GM21529 (cell line): ENCODE results near the gene LDLRAD2.
"Not testable (repeated sequence)": the region's sequence is repeated elsewhere in the genome, so short reads cannot be mapped to it uniquely, and the experiment has no call there.

Source experiments
- ATAC-seq: cut with Tn5 transposase; IDR thresholded peaks from one replicate; pipeline ENCODE4 v1.9.1; 2021; ENCODE audit not compliant: unreplicated experiment

Gene LDLRAD2

GRCh38 chr1:21783679-21784603, 28.1 kb upstream of the LDLRAD2 start:
- no peak for ATAC-seq

- ATAC-seq: not testable (repeated sequence)
Observed at GRCh38 chr1:21785764-21786163, 26.3 kb upstream of the LDLRAD2 start.

GRCh38 chr1:21786640-21787039, 25.4 kb upstream of the LDLRAD2 start:
- no peak for ATAC-seq

GRCh38 chr1:21793104-21793503, 19.0 kb upstream of the LDLRAD2 start:
- no peak for ATAC-seq

GRCh38 chr1:21794656-21795055, 17.4 kb upstream of the LDLRAD2 start:
- ATAC-seq: no peak

- no peak for ATAC-seq
Observed at GRCh38 chr1:21795075-21795474, 17.0 kb upstream of the LDLRAD2 start.

GRCh38 chr1:21799730-21800129, 12.3 kb upstream of the LDLRAD2 start:
- ATAC-seq: no peak

DNA sequence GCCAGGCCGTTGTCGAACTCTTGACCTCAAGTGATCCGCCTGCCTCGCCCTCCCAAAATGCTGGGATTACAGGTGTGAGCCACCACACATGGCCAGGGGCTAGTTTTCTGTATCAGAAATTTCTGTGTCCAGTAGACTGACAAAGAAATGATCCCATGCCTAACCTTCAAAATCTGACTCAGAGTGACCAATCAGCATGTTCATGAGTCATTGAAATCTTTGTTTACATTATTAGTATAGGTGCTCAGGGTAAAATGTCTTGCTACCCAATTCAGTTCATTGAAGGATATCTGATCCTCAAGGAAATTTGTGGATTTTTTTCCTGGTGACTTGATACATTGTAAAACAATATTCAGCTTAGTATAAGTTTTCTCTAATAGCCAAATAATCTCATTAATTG, 11.0 kb upstream of the LDLRAD2 start:
- no peak for ATAC-seq

DNA sequence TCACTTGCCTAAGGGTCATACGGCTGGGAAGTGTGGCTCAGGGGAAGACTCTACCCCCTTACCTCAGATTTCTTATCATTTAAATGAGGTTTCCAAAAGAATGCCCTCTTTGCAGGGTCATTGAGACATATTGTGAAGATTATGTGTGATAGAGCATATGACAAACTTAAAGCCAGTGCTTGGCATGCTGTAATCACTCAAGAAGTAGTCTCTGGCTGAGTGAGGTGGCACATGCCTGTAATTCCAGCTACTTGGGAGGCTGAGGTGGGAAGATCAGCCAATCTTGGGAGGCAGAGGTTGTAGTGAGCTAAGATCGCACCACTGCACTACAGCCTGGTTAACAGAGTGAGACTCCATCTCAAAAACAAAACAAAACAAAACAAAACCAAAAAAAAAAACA, 7.5 kb upstream of the LDLRAD2 start:
- ATAC-seq: no peak

DNA sequence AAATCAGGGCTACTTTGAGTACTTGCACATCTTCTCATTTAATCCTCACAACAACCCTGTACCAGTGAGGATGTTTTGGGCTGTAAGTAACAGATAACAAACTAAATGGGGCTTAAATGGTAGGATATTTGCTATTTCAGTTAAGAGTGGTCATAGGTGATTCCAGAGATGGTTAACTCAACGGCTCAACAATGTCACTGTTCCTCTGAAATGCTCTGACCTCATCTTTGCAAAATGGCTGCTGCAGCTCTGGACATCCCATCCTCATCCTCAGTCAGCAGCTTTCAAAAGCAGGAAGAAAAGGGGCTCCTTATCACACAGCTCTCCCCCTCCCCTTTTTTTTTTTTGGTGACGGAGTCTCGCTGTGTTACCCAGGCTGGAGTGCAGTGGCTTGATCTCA, 1.5 kb downstream of the LDLRAD2 start:
- no peak for ATAC-seq

GRCh38 chr1:21814241-21814918, 2.3 kb downstream of the LDLRAD2 start:
- no peak for ATAC-seq

DNA sequence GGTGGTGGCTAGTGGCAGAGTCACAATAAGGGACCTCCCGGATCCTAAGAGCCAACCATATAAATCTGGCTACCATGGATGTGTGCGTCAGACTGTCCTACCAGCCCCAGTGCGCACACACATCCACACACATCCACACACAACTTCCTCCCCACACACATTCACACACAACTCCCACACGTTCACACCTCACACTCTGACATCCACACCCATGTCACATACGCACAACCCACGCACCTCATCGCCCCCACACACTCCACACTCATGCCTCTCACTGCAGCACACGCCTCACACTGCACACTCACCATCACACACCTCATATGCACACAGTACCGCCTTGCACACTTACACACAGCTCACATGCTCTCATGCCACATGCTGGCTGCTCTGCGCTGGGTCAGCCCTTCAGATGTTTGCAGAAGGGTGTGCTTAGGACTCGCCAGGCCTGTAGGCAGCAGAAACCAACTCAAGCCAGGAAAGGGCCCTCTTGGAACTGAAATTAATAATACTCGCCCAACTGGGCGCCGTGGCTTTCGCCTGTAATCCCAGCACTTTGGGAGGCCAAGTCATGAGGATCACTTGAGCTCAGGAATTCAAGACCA, 3.0 kb downstream of the LDLRAD2 start:
- no peak for ATAC-seq

GRCh38 chr1:21815724-21816321, 3.8 kb downstream of the LDLRAD2 start:
- no peak for ATAC-seq

DNA sequence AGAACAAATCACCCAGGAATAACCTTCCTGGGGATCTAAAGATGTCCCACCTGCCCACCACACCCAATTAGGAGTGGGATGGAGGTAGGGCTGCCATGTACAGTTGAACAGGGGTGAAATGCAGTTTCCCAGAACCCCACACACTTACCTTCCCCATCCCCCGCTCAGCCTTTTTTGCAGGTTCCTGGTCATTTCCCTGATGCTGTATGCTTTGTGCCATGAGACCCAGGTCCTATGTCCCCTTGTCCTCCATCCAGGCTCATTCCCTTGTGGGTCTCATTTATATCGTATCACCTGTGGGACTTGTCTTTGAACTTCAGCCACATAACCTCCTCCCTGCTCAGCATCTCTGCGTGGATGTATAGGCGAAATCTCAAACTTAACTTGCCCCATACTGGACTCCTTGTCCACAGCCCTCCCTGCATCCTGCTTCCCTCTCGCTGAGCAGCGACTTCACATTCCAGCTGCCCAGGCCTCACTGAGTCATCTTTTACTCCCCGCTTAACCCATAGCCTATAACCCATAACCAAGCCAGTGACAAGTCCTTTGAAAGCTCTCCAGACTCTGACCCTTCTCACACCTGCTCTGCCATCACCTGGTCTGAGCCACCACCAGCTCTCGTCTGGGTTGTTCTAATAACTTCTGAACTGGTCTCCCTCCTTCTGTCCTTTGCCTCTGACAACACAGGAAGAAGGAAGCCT, 4.7 kb downstream of the LDLRAD2 start:
- no peak for ATAC-seq

GRCh38 chr1:21818656-21819055, 6.6 kb downstream of the LDLRAD2 start:
- ATAC-seq: no peak

- no peak for ATAC-seq
Observed at GRCh38 chr1:21820597-21821232, 8.7 kb downstream of the LDLRAD2 start.

GRCh38 chr1:21821385-21822019, 9.4 kb downstream of the LDLRAD2 start:
- no peak for ATAC-seq

DNA sequence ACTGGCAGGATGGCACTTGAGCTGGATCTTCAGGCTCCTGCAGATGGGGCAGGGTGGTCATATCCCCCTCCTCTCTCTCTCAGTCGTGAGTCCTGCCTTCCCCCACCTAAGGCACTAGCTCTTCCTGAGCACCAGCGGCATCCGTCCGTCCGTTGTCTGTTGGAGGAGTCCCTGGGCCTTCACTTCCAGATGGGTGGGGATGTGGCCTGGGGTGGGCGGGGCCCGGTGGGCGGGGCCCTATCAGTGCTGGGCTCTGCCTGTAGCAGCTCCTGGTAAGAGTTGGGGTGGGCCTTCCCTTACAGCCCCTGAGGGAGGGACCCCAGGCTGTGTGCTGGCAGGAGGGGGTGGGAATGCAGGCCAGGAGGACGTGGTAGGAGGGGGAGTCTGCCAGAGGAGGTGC, 10.3 kb downstream of the LDLRAD2 start:
- no peak for ATAC-seq

DNA sequence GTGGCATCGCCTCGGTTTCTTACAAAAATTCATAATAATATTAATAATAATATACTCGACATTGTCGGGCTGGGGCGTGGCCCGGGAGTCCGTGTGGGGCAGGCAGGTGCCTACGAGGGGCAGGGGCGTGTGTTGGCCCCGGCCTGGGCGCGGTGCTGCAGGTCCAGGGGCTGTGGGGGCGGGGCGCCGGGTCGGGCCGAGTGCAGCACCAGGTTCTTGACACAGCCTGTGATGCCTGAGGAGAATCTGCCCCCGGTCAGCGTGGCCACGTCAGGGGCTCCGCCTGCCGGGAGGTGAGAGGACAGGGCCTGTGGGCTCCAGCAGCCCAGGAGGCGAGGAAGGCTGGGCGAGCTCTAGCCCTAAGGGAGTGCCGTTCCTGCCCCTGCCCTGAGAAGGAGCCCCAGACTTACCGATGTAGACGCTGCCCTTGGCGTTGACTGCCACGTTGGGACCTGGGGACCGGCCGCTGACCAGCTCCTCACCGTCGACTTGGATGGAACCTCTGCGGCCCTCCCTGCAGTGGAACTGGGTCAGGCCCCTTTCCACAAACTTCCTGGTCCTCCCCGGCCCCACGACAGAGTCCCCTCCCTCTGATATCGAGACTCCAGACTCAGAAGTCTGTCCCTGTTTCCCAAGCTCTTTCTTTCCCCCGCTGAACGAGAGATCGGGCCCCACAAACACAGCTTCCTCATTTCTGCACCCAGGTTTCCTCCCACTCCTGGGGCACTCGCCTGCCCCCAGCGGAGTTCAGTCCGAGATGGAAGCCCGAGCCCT, 11.3 kb downstream of the LDLRAD2 start:
- ATAC-seq: no peak
